Motor neuron (in vitro differentiated cells): ENCODE data around the gene MMP7. TPM values are rescaled to one million over a fixed set of nuclear protein-coding genes. Genes with fewer than 3 reads are reported as not detected.

Source experiments
- ATAC-seq, 8 experiments: fragments of 200-7000 bp; cut with Tn5 transposase; replicated peaks in 6 of 8; 2 replicates each; pipeline ENCODE4 v1.8.0; 2021; ENCODE audit warnings: mild to moderate bottlenecking in 8 of 8, moderate library complexity in 8 of 8
- H3K27ac ChIP-seq, 2 donors: fragments of 250-450 bp; sonication (Bioruptor Pico); 2 replicates each; pipeline ENCODE4 v1.9.0; 2021; ENCODE audit warnings: antibody characterized with exemption in 2 of 2, mild to moderate bottlenecking in 2 of 2, moderate library complexity in 1 of 2
- H3K4me1 ChIP-seq, 2 donors: fragments of 250-450 bp; sonication (Bioruptor Pico); replicated peaks in 1 of 2; 2 replicates each; pipeline ENCODE4 v1.6.1; 2021; ENCODE audit warnings: antibody characterized with exemption in 2 of 2, mild to moderate bottlenecking in 2 of 2, moderate library complexity in 1 of 2
- H3K4me3 ChIP-seq, 5 donors: fragments of 250-450 bp; sonication (Bioruptor Pico); 2 replicates each; pipeline ENCODE4 v1.9.0; 2021; ENCODE audit warnings: antibody characterized with exemption in 5 of 5, mild to moderate bottlenecking in 5 of 5, moderate library complexity in 4 of 5
- WGBS, 10 experiments: fragments of 450-650 bp; shearing (Covaris generic); methylation state at CpG; one replicate each; pipeline ENCODE4 v1.0.0; 2022; 5-methylcytosine and 5-hydroxymethylcytosine counted together
- in situ Hi-C, 9 experiments: fragments of 400-800 bp; cut with MboI; loops; one replicate each; pipeline ENCODE4 v1.15.0; 2021; ENCODE audit warnings: low sequenced_read_pairs in 9 of 9, low pct_unique_long_range_greater_than_20kb in 2 of 9; ENCODE audit not compliant: unreplicated experiment in 9 of 9
- total RNA-seq, 8 experiments: library from RNA; unstranded; fragments of 300-600 nt; gene quantifications; 2 replicates each; pipeline versions ENCODE4 v1.2.3 to v1.2.4, GENCODE V29; 2022

Gene MMP7
- total RNA-seq, 8 experiments from 2014 or later: 0.86 TPM; not detected in 7

GRCh38 chr11:102555091-102555490, 24.5 kb upstream of the MMP7 start:
- WGBS, 10 experiments: 17 to 100% (median 83%) methylated on average over 1 to 3 of the region's 3 CpGs; no CpG with 5 or more reads in 2 of the 10 experiments
- no peak overlapping the region for H3K27ac ChIP-seq
- ATAC-seq: no peak
- in situ Hi-C loops: no loop called here
- no peak overlapping the region for H3K4me3 ChIP-seq
- no peaks in the 10 kb centered on the region for H3K4me1 ChIP-seq

- Histone ChIP-seq H3K27ac (no peak overlapping the region), H3K4me3 (no peak overlapping the region), H3K4me1 (no peaks in the 10 kb centered on the region)
- WGBS, 10 experiments: 0 to 86% (median 76%) methylated on average over 1 to 5 of the region's 5 CpGs
- in situ Hi-C loops: no loop called here
- ATAC-seq: peak in 3 of 8 experiments; percentile 75 to 98 (median 97)
Observed at GRCh38 chr11:102553835-102554282, 23.3 kb upstream of the MMP7 start.

GRCh38 chr11:102552447-102553194, 22.1 kb upstream of the MMP7 start:
- no peak overlapping the region for H3K27ac ChIP-seq
- WGBS, 10 experiments: 50 to 100% (median 61%) methylated on average over 1 to 8 of the region's 8 CpGs; no CpG with 5 or more reads in 1 of the 10 experiments
- no peak overlapping the region for H3K4me3 ChIP-seq
- in situ Hi-C loops: no loop called here
- H3K4me1 ChIP-seq: no peaks in the 10 kb centered on the region
- peak in 4 of 8 experiments; percentile 27 to 59 (median 56) for ATAC-seq

DNA sequence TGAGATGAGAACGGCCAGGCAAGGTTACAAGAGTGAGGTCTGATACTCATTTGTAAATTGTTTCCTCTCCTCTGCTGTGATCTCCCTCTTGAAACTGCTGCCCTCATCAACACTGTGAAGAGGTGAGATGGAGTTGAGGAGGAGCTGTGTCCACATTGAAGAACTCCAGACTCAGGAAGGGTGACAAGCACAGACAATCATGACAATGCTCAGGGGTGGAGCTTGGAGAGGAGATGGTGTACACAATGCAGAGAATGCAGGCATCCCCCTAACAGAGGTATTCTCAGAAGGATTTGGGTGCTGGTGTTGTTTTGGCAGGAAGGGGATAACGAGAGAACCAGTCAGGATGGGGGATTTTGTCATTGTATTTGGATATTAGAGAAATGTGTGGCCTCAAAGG, 21.5 kb upstream of the MMP7 start:
- H3K4me3 ChIP-seq: no peak overlapping the region
- in situ Hi-C loops: no loop called here
- WGBS, 10 experiments: 22 to 100% (median 86%) methylated on average over 1 to 2 of the region's 2 CpGs; no CpG with 5 or more reads in 1 of the 10 experiments
- no peak for ATAC-seq
- no peak overlapping the region for H3K27ac ChIP-seq
- H3K4me1 ChIP-seq: no peaks in the 10 kb centered on the region

- peak in 2 of 8 experiments; percentile 21 to 57 for ATAC-seq
- 20 to 94% (median 74%) methylated on average over 1 to 6 of the region's 6 CpGs; no CpG with 5 or more reads in 1 of the 10 experiments for WGBS, 10 experiments
- no peak overlapping the region for H3K27ac ChIP-seq
- H3K4me3 ChIP-seq: no peak overlapping the region
- H3K4me1 ChIP-seq: no peaks in the 10 kb centered on the region
- in situ Hi-C loops: no loop called here
Observed at GRCh38 chr11:102551169-102551781, 20.7 kb upstream of the MMP7 start.

DNA sequence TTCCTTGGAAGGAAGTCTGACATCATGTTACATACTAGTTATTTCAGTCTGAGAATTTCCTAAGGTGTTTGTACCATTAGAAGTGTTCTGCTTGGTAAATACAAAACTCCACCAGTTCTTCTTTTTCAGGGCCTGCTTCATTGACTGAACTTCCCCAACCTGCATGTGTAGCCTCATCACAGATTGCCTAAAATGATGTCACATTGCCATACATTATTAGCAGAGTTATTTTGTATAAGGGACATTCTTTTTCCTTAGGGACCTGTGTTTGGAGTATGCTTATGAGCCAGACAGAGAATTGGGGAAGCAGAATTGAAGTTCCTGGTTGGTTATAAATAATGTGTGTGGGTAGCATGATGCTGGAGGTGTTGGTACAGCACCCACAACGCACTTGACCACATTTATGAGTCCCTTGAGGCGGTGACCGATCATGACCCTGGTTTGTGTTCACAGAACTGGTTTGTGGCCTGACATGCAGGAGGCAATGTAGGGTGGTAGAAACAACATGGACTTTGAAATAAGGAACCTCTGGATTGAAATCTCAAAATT, 16.4 kb upstream of the MMP7 start:
- in situ Hi-C loops: no loop called here
- Histone ChIP-seq H3K4me1 (no peaks in the 10 kb centered on the region), H3K4me3 (no peak overlapping the region), H3K27ac (no peak overlapping the region)
- ATAC-seq: no peak
- WGBS, 10 experiments: 85 to 95% methylated on average over 3 of the region's 3 CpGs; no CpG with 5 or more reads in 8 of the 10 experiments

- Histone ChIP-seq H3K4me1 (no peaks in the 10 kb centered on the region), H3K27ac (no peak overlapping the region), H3K4me3 (no peak overlapping the region)
- WGBS, 10 experiments: 36 to 88% (median 69%) methylated on average over 1 to 4 of the region's 4 CpGs
- no peak for ATAC-seq
- in situ Hi-C loops: no loop called here
Observed at GRCh38 chr11:102546427-102546826, 15.9 kb upstream of the MMP7 start.

DNA sequence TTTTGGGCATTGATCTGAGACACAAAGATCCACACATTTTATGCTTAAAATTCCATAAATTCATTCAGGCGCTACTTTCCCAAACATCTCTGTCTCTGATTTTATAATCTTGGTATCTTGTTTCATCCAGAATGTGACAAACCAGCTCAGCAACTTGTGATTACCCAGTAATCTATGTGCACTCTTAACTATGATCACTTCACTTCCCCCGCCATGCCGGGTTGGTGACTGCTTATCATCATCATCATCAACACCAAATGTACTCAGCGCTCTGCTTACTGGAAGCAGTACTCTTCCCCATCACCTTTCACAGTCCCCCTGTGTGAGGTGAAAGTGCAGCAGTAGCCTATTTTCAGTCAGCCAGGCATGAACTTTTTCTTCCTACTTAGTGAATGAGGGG, 15.2 kb upstream of the MMP7 start:
- Histone ChIP-seq H3K4me1 (no peaks in the 10 kb centered on the region), H3K27ac (no peak overlapping the region), H3K4me3 (no peak overlapping the region)
- in situ Hi-C loops: no loop called here
- ATAC-seq: no peak
- WGBS, 10 experiments: 57 to 100% (median 100%) methylated on average over 2 to 4 of the region's 4 CpGs; no CpG with 5 or more reads in 1 of the 10 experiments

GRCh38 chr11:102544594-102544993, 14.0 kb upstream of the MMP7 start:
- Histone ChIP-seq H3K27ac (no peak overlapping the region), H3K4me1 (no peaks in the 10 kb centered on the region), H3K4me3 (no peak overlapping the region)
- in situ Hi-C loops: no loop called here
- no peak for ATAC-seq
- 71 to 83% (median 80%) methylated on average over 1 of the region's 1 CpG; no CpG with 5 or more reads in 7 of the 10 experiments for WGBS, 10 experiments

- Histone ChIP-seq H3K4me1 (no peaks in the 10 kb centered on the region), H3K4me3 (no peak overlapping the region), H3K27ac (no peak overlapping the region)
- ATAC-seq: no peak
- WGBS, 10 experiments: 0 to 84% (median 61%) methylated on average over 1 to 2 of the region's 2 CpGs; no CpG with 5 or more reads in 1 of the 10 experiments
- in situ Hi-C loops: no loop called here
Observed at GRCh38 chr11:102539567-102539966, 9.0 kb upstream of the MMP7 start.

DNA sequence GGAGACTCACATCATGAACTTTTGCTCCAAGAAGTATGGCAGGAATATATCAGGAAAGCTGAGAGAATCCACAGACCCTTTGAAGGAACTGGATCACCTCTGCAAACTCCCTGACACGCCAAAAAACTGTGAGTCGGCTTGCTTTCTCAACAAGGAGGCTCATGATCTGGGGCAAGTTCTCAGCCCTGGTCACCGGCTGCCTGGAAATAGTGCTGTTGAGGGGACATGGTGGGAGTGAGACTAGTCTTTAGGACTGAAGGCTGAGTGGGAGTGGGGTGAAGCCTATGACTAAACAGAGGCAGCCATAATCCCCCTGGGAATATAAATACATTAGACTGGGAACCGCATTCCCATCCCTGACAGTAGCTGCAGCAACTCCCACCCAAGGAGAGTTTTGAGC, 8.4 kb upstream of the MMP7 start:
- in situ Hi-C loops: no loop called here
- no peak overlapping the region for H3K4me3 ChIP-seq
- WGBS, 10 experiments: 64 to 100% (median 96%) methylated on average over 1 to 3 of the region's 4 CpGs; no CpG with 5 or more reads in 7 of the 10 experiments
- H3K27ac ChIP-seq: no peak overlapping the region
- ATAC-seq: no peak
- H3K4me1 ChIP-seq: no peaks in the 10 kb centered on the region

- in situ Hi-C loops: no loop called here
- no peak overlapping the region for H3K4me3 ChIP-seq
- no peak for ATAC-seq
- no peaks in the 10 kb centered on the region for H3K4me1 ChIP-seq
- H3K27ac ChIP-seq: no peak overlapping the region
- 43 to 92% (median 85%) methylated on average over 1 to 6 of the region's 6 CpGs for WGBS, 10 experiments
Observed at GRCh38 chr11:102534261-102534872, 3.8 kb upstream of the MMP7 start.

DNA sequence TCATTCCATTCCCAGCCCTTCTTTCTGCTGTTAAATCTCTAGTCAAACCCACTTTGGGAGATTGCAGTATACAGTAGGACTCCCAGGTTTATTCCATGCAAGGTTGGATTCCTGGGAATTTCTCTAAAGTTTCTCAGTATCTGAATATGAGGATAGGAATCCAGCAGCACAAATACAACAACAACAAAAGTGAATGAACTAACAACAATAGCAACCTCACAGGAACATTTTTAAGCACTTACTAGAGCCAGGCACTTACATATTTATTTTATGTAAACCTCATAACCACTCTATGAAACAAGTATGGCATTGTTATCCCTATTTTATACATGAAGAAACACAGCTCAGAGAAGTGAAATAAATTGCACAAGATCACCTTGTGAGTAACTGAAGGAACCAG, 1.9 kb downstream of the MMP7 start:
- H3K4me3 ChIP-seq: no peak overlapping the region
- no peak for ATAC-seq
- no peak overlapping the region for H3K27ac ChIP-seq
- in situ Hi-C loops: no loop called here
- no peaks in the 10 kb centered on the region for H3K4me1 ChIP-seq
